ENCODE measurements around the gene KIF2A. TPM values are rescaled to one million over a fixed set of nuclear protein-coding genes. Genes with fewer than 3 reads are reported as not detected.

The KIF2A gene
- total RNA-seq, 1 experiment from 2014 or later: 45.9 TPM

DNA sequence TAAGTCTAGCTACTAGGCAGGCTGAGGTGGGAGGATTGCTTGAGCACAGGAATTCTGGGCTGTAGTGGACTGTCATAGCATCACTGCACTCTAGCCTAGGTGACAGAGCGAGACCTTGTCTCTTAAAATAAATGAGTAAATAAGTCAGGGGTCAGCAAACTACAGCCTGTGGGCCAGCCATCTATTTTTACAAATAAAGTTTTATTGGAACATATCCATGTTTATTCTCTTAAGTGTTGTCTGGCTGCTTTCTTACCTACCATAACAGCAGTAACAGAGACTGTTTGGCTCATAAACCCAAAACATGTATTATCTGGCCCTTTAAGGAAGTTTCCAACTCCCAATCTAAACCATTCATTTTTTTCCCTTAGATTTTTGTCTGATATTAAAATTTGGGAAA lies 68.1 kb downstream of the KIF2A start:
- no peak for DNase-seq (ENCODE audit: extremely low read depth, low read depth)

DNA sequence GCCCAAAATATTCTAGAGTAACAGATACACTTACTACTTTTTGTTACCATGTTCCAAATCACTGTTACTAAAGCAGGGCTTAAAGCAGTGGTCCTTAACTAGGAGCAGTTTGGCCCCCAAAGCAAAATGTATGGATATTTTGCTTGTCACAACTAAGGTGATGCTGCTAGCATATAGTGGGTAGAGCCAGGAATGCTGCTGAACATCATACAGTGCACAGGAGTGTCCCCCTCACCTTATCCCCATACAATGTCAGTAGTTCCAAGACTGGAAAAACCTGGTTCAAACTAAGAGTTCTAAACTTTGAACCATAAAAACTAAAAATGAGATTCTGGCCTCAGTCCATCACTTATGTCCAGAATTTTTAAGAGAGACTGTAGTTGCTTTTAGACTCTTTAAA lies 69.6 kb downstream of the KIF2A start:
- DNase-seq (ENCODE audit: extremely low read depth, low read depth): no peak

DNA sequence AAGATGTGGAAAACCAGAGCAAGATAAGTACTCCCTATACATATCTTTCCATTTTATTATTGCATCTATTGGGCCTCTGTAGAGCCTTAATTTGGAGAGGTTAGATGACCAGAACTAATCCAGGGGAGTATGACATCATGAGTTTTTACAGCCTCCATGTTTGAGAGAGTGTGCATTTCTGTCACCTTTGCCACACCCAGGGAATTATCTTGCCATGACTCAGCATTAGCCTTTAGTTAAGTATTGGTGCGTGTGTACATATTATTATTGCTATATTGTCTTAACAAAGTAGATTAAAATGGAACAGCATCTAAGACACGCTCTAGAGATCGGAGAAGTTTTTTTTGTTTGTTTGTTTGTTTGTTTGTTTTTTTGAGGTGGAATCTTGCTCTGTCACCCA lies 70.1 kb downstream of the KIF2A start:
- DNase-seq (ENCODE audit: extremely low read depth, low read depth): peak; percentile 30

DNA sequence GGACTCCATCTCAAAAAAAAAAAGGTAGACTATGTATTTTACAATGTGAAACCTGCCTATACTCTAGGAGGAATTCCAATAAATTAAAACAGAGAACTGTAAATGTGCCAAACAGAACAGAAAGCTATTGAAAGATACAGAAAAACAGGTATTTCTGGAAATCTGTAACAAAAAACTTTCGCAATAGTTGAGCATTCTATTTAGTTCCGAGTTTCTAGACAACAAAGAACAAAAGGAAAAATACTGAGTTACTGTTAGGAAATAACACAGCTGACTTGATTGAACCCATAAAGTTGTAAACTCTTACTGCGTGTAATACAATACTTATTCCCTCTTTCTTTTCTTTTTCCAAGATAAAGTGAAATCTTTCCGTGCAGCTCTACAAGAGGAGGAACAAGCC lies 79.1 kb downstream of the KIF2A start:
- DNase-seq (ENCODE audit: extremely low read depth, low read depth): no peak

DNA sequence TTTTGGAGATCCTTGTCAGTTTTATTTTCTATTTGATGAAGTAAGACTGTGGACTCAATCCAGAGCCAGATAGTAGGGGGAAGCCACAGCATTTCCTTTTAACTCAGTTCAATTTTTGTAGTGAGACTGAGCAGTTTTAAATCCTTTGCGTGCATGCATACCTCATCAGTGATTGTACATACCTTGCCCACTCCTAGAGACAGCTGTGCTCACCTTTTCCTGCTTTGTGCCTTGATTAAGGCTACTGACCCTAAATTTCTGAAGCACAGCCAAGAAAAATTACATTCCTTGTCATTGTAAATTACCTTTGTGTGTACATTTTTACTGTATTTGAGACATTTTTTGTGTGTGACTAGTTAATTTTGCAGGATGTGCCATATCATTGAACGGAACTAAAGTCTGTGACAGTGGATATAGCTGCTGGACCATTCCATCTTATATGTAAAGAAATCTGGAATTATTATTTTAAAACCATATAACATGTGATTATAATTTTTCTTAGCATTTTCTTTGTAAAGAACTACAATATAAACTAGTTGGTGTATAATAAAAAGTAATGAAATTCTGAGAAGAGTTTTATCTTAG lies 79.9 kb downstream of the KIF2A start:
- no peak for DNase-seq (ENCODE audit: extremely low read depth, low read depth)

DNA sequence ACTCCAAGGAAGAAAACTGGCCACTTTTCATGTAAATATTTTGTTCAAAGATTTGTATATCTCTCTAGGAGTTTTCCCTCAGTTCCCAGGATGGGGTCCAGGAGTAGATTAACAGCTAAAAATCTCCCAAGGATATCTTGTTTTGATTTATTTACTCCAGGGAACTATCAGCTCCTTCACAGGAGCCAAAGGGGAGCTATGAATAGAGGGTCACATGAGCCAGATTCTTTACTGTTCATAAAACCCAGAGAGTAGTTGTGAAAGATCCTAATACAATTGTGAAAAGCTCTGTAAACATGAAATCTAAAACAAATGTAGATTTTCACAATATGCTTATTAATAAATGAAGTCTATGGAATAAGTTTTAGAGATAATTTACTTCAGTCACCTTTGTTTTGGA lies 80.8 kb downstream of the KIF2A start:
- no peak for DNase-seq (ENCODE audit: extremely low read depth, low read depth)

DNA sequence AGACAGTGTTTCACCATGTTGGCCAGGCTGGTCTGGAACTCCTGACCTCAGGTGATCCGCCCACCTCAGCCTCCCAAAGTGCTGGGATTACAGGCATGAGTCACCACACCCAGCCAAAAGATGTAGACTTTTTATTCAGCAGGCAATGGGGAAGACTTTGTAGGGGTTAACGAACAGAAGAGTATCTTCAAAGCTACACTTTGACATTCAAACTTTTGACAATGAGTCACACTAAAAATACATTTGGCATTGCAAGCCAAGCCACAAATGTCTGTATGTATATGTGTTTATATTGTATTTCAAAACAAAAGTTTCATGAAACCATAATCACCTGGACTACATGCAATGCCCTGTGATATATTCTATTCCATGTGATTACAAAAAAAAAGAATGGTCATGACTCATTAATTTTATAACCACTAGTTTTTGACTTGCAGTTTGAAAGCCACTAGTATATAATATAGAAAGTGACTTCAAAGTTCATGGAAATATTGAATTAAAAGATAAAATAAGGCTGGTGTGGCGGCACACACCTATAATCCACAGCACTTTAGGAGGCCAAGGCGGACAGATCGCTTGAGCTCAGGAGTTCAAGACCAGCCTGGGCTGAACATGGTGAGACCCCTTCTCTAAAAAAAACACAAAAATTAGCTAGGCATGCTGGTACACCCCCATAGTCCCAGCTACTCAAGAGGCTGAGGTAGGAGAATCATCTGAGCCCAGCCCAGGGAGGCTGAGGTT lies 89.4 kb downstream of the KIF2A start:
- no peak for DNase-seq (ENCODE audit: extremely low read depth, low read depth)

DNA sequence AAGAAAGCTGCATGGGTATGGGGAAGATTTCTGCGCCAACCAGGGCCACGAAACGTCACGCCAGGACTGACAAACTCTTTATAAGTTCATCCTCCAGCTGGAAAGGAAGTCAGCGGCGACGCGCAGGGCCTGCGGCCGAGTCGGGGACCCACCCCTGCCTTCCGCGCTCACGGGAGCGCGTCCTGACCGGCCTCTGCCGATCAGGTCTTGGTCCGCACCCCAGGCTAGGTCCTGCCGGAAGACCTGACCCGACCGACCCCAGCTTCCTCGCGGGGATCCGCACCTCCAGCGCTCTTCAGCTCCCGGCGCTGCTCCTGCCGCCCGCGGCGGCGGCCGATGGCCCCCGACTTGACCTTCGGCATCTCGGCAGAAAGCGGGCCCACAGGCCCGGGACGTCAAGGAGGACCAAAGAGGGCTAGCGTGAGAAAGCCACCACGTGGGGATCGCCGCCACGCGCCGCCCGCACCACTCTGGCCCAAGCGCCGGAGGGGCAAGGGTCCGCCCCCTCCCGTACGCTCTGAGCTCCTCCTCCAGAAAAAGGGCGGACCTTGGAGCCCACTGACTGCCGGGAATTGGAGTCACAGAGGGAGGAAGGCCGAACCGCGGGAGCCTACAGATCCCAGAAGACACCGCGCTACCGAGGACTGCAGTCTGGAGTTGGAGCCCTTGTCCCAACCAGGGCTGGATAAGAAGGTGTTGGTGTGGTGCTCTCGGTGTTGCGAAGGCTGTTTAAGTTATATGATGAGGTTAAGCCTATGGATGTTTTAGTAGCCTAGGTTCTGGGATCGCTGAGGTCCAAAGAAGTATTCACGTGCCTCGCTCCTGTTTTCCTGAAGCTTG lies 97.6 kb downstream of the KIF2A start, which contains the start of gene DIMT1:
DIMT1 (minus strand) TSS at position 495 of the 840 bp plus-strand sequence; CDS start at position 362, 133 bp downstream.
- peak; percentile 97 for DNase-seq (ENCODE audit: extremely low read depth, low read depth)

DNA sequence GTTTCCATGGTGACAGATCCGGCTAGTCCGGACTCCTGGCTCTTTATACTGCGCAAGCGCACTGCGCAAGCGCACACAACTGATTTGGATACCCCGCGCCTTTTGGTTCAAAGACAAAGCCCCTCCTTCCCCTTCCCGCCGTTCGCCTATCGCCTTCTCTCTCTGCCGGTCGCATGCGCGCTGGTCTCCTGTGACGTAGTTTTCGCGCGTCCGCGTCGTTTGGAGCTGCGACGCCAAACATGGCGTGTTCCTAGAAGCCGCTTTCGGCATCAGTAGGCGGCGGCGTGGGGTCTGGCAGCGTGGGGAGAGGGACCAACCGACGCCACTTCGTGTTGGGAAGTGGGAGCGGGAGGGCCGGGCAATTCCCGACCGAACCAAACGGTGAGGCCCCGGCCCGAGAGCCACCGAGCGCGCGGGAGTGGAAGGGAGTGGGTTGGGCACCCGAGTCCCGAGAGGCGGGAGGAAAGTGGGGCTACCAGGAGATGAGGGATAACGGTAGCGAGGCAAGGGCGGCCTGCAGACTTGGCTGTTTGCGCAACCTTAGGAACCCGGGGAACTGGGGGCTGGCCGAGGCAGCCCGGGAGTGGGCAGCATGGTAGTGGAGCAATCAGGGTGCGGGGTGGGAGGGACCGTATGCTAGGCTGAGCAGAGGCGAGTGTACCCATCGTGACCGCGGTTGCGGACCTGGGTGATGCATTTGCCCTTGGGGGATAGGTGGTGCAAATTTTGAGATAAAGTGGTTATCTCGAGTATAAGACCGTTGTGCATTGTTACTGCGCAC lies 106.7 kb downstream of the KIF2A start, which contains the start of gene IPO11:
IPO11 (plus strand) TSS at position 215 of the 781 bp plus-strand sequence. CDS start 24,517 bp downstream, outside the sequence.
- DNase-seq (ENCODE audit: extremely low read depth, low read depth): peak; percentile 99

DNA sequence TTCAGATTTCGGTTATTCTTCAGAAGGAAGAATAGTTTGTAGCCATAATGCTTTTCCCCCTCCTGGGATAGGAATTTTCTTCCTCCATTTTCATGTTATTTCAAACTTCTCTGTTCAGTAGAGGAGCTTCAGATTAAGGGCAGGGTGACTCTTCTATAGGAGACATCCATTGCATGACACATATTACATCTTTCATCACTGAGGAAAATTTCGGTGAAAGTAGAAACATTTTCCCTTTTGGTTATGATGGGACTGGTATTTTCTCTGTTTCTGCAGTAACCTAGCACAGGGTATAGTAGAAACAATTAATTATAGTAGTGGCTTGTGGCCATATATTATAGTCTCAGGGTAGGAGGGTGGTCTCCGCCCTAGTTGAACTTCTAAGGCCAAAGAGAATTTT lies 107.7 kb downstream of the KIF2A start:
- DNase-seq (ENCODE audit: extremely low read depth, low read depth): no peak

DNA sequence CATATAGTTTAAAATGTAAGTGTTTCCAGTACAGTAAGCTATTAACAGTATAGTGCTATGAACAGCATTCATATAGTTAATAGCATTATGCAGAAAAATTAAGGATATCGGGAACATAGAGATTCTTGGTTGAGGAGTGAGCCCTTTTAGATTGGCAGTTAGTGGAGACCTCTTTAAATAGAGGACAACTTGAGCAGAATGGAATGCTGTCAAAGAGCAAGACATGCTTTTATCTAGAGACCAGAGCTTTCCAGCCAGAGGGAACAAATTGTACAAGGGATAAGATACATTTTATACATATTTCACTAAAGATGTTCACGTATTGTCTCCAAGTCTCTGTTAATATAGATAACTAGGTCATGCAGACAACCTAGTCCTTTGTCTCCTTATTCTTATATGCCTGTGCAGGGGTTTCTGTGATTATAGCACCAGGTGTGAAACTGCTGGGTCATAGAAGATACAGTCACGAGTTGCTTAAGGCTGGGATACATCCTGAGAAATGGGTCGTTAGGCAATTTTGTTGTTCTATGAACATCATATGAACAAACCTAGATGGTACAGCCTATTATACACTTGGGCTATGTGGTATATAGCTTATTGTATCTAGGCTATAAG lies 112.6 kb downstream of the KIF2A start:
- no peak for DNase-seq (ENCODE audit: extremely low read depth, low read depth)

DNA sequence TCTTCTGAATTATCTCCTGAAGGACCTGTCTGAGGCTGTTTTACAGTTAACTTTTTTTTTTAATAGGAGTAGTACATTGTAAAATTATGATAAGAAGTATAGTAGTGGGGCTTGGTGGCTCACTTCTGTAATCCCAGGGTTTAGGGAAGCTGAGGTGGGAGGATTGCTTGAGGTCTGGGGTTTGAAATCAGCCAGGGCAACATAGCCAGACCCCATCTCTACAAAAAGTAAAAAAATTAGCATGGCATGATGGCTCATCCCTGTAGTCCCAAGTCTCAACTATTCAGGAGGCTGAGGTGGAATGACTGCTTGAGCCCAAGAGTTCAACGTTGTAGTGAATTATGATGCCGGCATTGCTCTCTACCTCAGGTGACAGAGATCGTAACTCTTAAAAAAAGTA lies 113.6 kb downstream of the KIF2A start:
- no peak for DNase-seq (ENCODE audit: extremely low read depth, low read depth)

DNA sequence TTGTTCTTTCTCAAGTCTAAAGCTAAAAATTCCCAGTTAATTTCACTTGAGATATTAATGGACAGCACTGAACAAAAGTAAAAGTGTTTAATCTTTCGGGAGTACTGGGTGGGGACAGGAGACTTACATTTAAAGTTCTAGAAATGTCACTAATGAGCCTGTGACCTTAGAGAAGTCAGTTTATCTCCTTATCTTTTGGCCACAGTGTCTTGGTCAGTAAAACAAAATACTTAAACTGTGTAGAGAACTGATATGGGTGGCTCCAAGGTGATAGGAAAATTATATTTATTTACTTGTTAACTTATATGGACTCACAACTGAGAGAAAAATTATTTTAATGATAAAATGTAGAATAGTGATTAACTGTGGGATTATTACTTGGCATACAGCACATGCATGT lies 115.4 kb downstream of the KIF2A start:
- DNase-seq (ENCODE audit: extremely low read depth, low read depth): no peak

DNA sequence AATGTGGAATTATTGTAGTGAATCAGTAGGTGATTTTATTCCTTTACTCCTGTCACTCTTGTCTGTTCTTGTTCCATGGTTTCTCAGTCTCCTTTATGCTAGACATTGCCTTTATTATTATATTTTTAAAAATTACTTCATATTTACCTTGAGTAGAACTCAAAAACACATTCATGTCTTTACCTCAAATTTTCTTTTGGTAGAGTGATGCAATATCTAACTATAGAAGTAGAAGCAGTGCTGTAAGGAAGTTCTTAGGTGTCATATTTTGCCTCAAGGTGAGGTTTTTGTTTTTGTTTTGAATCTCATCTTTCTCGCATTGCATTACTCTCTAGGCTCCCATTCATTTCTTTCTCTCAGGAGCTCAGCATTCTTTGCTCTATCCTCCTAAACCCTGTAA lies 118.8 kb downstream of the KIF2A start:
- DNase-seq (ENCODE audit: extremely low read depth, low read depth): no peak

DNA sequence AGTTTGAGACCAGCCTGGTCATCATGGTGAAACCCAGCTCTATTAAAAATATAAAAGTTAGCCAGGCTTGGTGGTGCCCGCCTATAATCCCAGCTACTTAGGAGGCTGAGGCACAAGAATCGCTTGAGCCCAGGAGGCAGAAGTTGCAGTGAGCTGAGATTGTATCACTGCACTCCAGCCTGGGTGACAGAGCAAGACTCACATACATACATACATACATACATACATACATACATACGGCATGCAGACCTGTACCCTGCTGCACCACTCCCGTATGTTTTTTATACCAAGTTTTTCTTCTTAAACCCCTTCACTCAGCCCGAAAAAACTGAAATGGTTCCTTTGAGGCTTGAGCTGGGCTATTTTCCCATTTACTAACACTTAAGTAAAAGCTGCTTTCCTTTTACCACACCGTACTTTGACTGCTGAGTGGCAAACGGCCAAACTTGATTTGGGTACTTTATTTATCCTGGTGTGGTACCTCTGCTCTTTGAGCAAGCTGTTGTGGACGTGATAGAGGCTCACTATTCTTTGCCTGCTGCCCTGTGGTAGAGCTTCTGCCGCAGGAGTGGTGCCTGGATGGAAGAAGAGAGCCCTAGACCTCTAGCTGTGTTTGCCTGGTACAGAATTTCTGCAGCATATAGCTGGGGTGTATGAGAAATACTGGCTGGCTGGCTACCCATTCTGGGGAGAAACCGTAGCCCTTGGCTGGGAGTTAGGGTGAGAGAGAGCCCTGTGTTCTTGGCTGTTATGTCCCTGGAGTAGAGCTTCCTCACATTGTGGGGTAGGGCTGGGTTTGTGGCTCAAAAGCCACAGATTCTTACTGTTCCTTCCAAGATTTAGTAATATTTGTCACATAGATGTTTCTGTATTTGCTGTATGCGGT lies 126.0 kb downstream of the KIF2A start:
- DNase-seq (ENCODE audit: extremely low read depth, low read depth): no peak

DNA sequence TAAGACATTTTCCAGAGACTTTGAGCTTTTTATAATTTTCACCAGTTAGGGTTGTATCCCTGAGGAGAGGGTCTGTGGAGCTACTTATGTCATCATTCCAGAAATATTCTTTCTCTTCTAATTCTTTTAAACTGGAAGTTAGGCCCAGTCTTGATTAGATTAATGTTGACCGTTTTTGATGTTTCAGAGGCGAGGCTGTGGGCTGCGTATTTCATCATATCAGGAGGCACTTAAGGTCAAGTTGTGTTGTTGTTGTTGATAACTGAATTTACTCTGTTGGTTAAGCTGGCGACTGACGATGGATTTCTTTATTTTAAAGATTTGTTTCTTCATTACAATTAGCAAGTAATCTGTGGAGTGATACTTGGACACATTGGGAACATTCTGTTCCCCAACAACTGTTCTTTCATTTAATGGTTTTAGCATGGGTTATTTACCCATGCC lies 126.6 kb downstream of the KIF2A start:
- DNase-seq (ENCODE audit: extremely low read depth, low read depth): no peak

Data from NCI-H460 (cell line).